ENCODE measurements around the gene NKD1.

- no peak for TF ChIP-seq POLR2A (IDR thresholded peaks at IDR 0.05; ENCODE audit: low read depth)
- TF ChIP-seq CTCF (IDR thresholded peaks at IDR 0.05): no peak
- TF ChIP-seq POLR2AphosphoS5 (IDR thresholded peaks at IDR 0.05): no peak
Measured at GRCh38 chr16:50530277-50531236, 17.6 kb upstream of the NKD1 start.
